Prostate gland (tissue), 2 donors: ENCODE results near the gene MYO7B.

Experiments used
- CTCF ChIP-seq, 4 experiments: fragments of 200-600 bp in 2 of 4; fragments of 450-650 bp in 2 of 4; sonication (generic) in 2 of 4; IDR thresholded peaks; 1 replicate in 3 of 4; 2 replicates in 1 of 4; pipeline ENCODE4 v1.5.1; 2016 to 2019; ENCODE audit warnings: antibody characterized with exemption in 4 of 4, mild to moderate bottlenecking in 2 of 4, moderate library complexity in 2 of 4
- POLR2AphosphoS5 ChIP-seq: sonication (generic); formaldehyde crosslinking; IDR thresholded peaks from one replicate; pipeline ENCODE4 v1.6.1; 2017; ENCODE audit warnings: antibody characterized with exemption

- TF ChIP-seq CTCF (IDR thresholded peaks at IDR 0.05) (no peak), POLR2AphosphoS5 (no peak)
Observed at GRCh38 chr2:127575941-127576432, 40.5 kb downstream of the MYO7B start.
